BJ (cell line): ENCODE measurements around the gene RPS6KC1. TPM values are rescaled to one million over a fixed set of nuclear protein-coding genes. Genes with fewer than 3 reads are reported as not detected.

Source experiments
- CTCF ChIA-PET: fragments of 350-600 bp; formaldehyde crosslinking; extraction: SDS; loops from one replicate; lab custom pipeline; 2021; ENCODE audit warnings: antibody characterized with exemption, inconsistent platforms; lab: Yijun Ruan, JAX
- POLR2A ChIA-PET: fragments of 300-600 bp; sonication (Branson Sonifier 250); formaldehyde crosslinking; extraction: SDS; loops from one replicate; lab custom pipeline; 2021; ENCODE audit warnings: antibody characterized with exemption; lab: Charles Lee
- DNase-seq: peaks from one replicate; pipeline ENCODE4 v3.0.0-alpha.2; 2011; ENCODE audit warnings: low read depth
- H3K27me3 ChIP-seq: 2 replicates; pipeline ENCODE4 v1.6.0; 2011; ENCODE audit warnings: low read length; ENCODE audit not compliant: control insufficient read depth, insufficient read depth
- H3K36me3 ChIP-seq: 2 replicates; pipeline ENCODE4 v1.5.1; 2011; ENCODE audit warnings: low read length; ENCODE audit not compliant: control insufficient read depth, insufficient read depth
- H3K4me3 ChIP-seq: 2 replicates; pipeline ENCODE4 v1.5.1; 2011; ENCODE audit warnings: low read depth, mild to moderate bottlenecking, control low read depth, low read length
- CTCF ChIP-seq: IDR thresholded peaks from 2 replicates; pipeline ENCODE4 v1.5.1; 2011; ENCODE audit warnings: low read depth, mild to moderate bottlenecking, control low read depth, inconsistent platforms, low read length, moderate library complexity; ENCODE audit not compliant: insufficient read depth
- polyA plus RNA-seq: library from polyadenylated mRNA; depleted of rRNA; stranded (reverse); fragments of >200 nt; gene quantifications from 2 replicates; pipeline ENCODE4 v1.2.3, GENCODE V29; 2011

The RPS6KC1 gene
- polyA plus RNA-seq, 1 experiment: 6.7 TPM

GRCh38 chr1:213065800-213066199 is 14.8 kb downstream of the RPS6KC1 start:
- Histone ChIP-seq H3K36me3 (no peaks in the 10 kb centered on the region), H3K4me3 (no peak overlapping the region), H3K27me3 (no peaks in the 10 kb centered on the region)
- ChIA-PET CTCF (no interaction called here), POLR2A (no interaction called here)
- no peak for TF ChIP-seq CTCF
- no peak for DNase-seq

GRCh38 chr1:213066363-213066762 is 15.3 kb downstream of the RPS6KC1 start:
- ChIA-PET CTCF (interaction anchor here (0.6 kb wide), 1 partner anchor 38 kb away, joined by 3 read pairs; no protein-coding TSS in a partner anchor), POLR2A (interaction anchor here (0.6 kb wide), 1 partner anchor 209 kb away, joined by 3 read pairs; no protein-coding TSS in a partner anchor)

GRCh38 chr1:213067352-213067751 is 16.3 kb downstream of the RPS6KC1 start:
- Histone ChIP-seq H3K36me3 (no peaks in the 10 kb centered on the region), H3K4me3 (no peak overlapping the region), H3K27me3 (no peaks in the 10 kb centered on the region)
- DNase-seq: no peak
- ChIA-PET POLR2A (interaction anchor here (0.6 kb wide), 1 partner anchor 210 kb away, joined by 3 read pairs; no protein-coding TSS in a partner anchor), CTCF (no interaction called here)
- TF ChIP-seq CTCF: no peak

More at GRCh38 chr1:213066363-213066762, 15.3 kb downstream of the RPS6KC1 start:
- no peaks in the 10 kb centered on the region for H3K36me3 ChIP-seq
- no peaks in the 10 kb centered on the region for H3K27me3 ChIP-seq
- DNase-seq: no peak
- no peak for TF ChIP-seq CTCF
- H3K4me3 ChIP-seq: no peak overlapping the region

- Histone ChIP-seq H3K4me3 (no peak overlapping the region), H3K36me3 (no peaks in the 10 kb centered on the region), H3K27me3 (no peaks in the 10 kb centered on the region)
- DNase-seq: no peak
- CTCF ChIA-PET: interaction anchor here (1.0 to 1.3 kb wide), 3 partner anchors 13 to 405 kb away, joined by 3 to 4 read pairs (median 4); no protein-coding TSS in a partner anchor
- no peak for TF ChIP-seq CTCF
- POLR2A ChIA-PET: no interaction called here
Observed at GRCh38 chr1:213070406-213070805, 19.4 kb downstream of the RPS6KC1 start.

- Histone ChIP-seq H3K4me3 (no peak overlapping the region), H3K27me3 (no peaks in the 10 kb centered on the region), H3K36me3 (no peaks in the 10 kb centered on the region)
- ChIA-PET CTCF (interaction anchor here (0.6 kb wide), 1 partner anchor 1105 kb away, joined by 3 read pairs; no protein-coding TSS in a partner anchor), POLR2A (no interaction called here)
- TF ChIP-seq CTCF: no peak
- no peak for DNase-seq
Observed at GRCh38 chr1:213075725-213076124, 24.7 kb downstream of the RPS6KC1 start.
